ENCODE results near the gene LSAMP. TPM values are rescaled to one million over a fixed set of nuclear protein-coding genes. Genes with fewer than 3 reads are reported as not detected.

The LSAMP gene
- total RNA-seq, 4 donors from 2014 or later = 0.30 to 5.5 (median 1.4) TPM

- intact Hi-C loops (cut with DNase I) = no loop called here
- H3K9me3 ChIP-seq = no peaks in the 10 kb centered on the region
- H3K4me1 ChIP-seq = no peaks in the 10 kb centered on the region
- no peak overlapping the region for H3K27ac ChIP-seq
- 90 to 94% methylated on average over 7 of the region's 7 CpGs for WGBS, 2 donors
- no peak overlapping the region for H3K4me3 ChIP-seq
- TF ChIP-seq POLR2A (IDR thresholded peaks at IDR 0.05) (no peak), CTCF (IDR thresholded peaks at IDR 0.05) (no peak)
- DNase-seq = no peak
- no peaks in the 10 kb centered on the region for H3K27me3 ChIP-seq
- H3K36me3 ChIP-seq = no peaks in the 10 kb centered on the region
These were observed 512.5 kb downstream of the LSAMP start for GRCh38 chr3:115932807-115933206.

GRCh38 chr3:115931581-115931980 is 513.7 kb downstream of the LSAMP start:
- intact Hi-C loops (cut with DNase I) = no loop called here
- no peak overlapping the region for H3K4me3 ChIP-seq
- DNase-seq = no peak
- H3K9me3 ChIP-seq = no peaks in the 10 kb centered on the region
- TF ChIP-seq CTCF (IDR thresholded peaks at IDR 0.05) = no peak
- no peak for TF ChIP-seq POLR2A (IDR thresholded peaks at IDR 0.05)
- WGBS, 2 donors = 51 to 63% methylated on average over 2 of the region's 2 CpGs
- H3K27me3 ChIP-seq = peaks cover 0 to 5% (median 0%) of the 10 kb centered on the region in 4 donors
- H3K27ac ChIP-seq = no peak overlapping the region
- no peaks in the 10 kb centered on the region for H3K36me3 ChIP-seq
- H3K4me1 ChIP-seq = no peaks in the 10 kb centered on the region

GRCh38 chr3:115930922-115931321 is 514.4 kb downstream of the LSAMP start:
- DNase-seq = no peak
- no peak overlapping the region for H3K27ac ChIP-seq
- WGBS, 2 donors = 19 to 28% methylated on average over 3 of the region's 3 CpGs
- H3K9me3 ChIP-seq = no peaks in the 10 kb centered on the region
- no peaks in the 10 kb centered on the region for H3K36me3 ChIP-seq
- no peaks in the 10 kb centered on the region for H3K4me1 ChIP-seq
- intact Hi-C loops (cut with DNase I) = no loop called here
- no peak for TF ChIP-seq POLR2A (IDR thresholded peaks at IDR 0.05)
- no peak for TF ChIP-seq CTCF (IDR thresholded peaks at IDR 0.05)
- H3K27me3 ChIP-seq = peaks cover 0 to 5% (median 0%) of the 10 kb centered on the region in 4 donors
- H3K4me3 ChIP-seq = no peak overlapping the region

- 52 to 55% methylated on average over 2 of the region's 2 CpGs for WGBS, 2 donors
- TF ChIP-seq CTCF (IDR thresholded peaks at IDR 0.05) (no peak), POLR2A (IDR thresholded peaks at IDR 0.05) (no peak)
- intact Hi-C loops (cut with DNase I) = no loop called here
- Histone ChIP-seq H3K36me3 (no peaks in the 10 kb centered on the region), H3K27me3 (peaks cover 0 to 5% (median 0%) of the 10 kb centered on the region in 4 donors), H3K4me1 (no peaks in the 10 kb centered on the region), H3K4me3 (no peak overlapping the region), H3K27ac (no peak overlapping the region), H3K9me3 (no peaks in the 10 kb centered on the region)
- no peak for DNase-seq
These were observed 515.1 kb downstream of the LSAMP start for GRCh38 chr3:115930168-115930567.

GRCh38 chr3:115928376-115928775 is 516.9 kb downstream of the LSAMP start:
- no peaks in the 10 kb centered on the region for H3K4me1 ChIP-seq
- WGBS, 2 donors = 60 to 93% methylated on average over 1 of the region's 1 CpG
- no peak for DNase-seq
- H3K9me3 ChIP-seq = no peaks in the 10 kb centered on the region
- intact Hi-C loops (cut with DNase I) = no loop called here
- no peak overlapping the region for H3K4me3 ChIP-seq
- H3K36me3 ChIP-seq = no peaks in the 10 kb centered on the region
- peaks cover 0 to 5% (median 0%) of the 10 kb centered on the region in 4 donors for H3K27me3 ChIP-seq
- no peak overlapping the region for H3K27ac ChIP-seq
- TF ChIP-seq POLR2A (IDR thresholded peaks at IDR 0.05) (no peak), CTCF (IDR thresholded peaks at IDR 0.05) (no peak)

Measured in esophagus squamous epithelium (tissue), 5 donors.